OCI-LY1 (cell line): ENCODE measurements around the gene CAMK1G.

ENCODE experiments used
- H2AFZ ChIP-seq: fragments of 200-600 bp; sonication (generic), shearing (Covaris generic); 2 replicates; pipeline ENCODE4 v1.6.0; 2014; ENCODE audit warnings: antibody characterized with exemption, mild to moderate bottlenecking, low read length
- H3F3A ChIP-seq: fragments of 200-600 bp; sonication (generic), shearing (Covaris generic); 2 replicates; pipeline ENCODE4 v1.6.0; 2014; ENCODE audit warnings: mild to moderate bottlenecking, antibody characterized with exemption, low read length, moderate library complexity; ENCODE audit not compliant: insufficient read depth
- H3K27ac ChIP-seq: fragments of 200-600 bp; sonication (generic); 2 replicates; pipeline ENCODE4 v1.5.1; 2014; ENCODE audit warnings: low read length, mixed run types, mild to moderate bottlenecking, low read depth; ENCODE audit not compliant: poor library complexity, severe bottlenecking
- H3K27me3 ChIP-seq: fragments of 200-600 bp; sonication (generic); 2 replicates; pipeline ENCODE4 v1.6.0; 2014; ENCODE audit warnings: antibody characterized with exemption, mild to moderate bottlenecking, low read length, moderate library complexity; ENCODE audit not compliant: insufficient read depth
- H3K36me3 ChIP-seq: fragments of 200-600 bp; sonication (generic); 2 replicates; pipeline ENCODE4 v1.6.1; 2014; ENCODE audit warnings: mild to moderate bottlenecking, antibody characterized with exemption, low read length, moderate library complexity, mixed read lengths; ENCODE audit not compliant: insufficient read depth
- H3K4me1 ChIP-seq: fragments of 200-600 bp; sonication (generic); 2 replicates; pipeline ENCODE4 v1.5.1; 2014; ENCODE audit warnings: mild to moderate bottlenecking, low read length, moderate library complexity; ENCODE audit not compliant: insufficient read depth, severe bottlenecking
- H3K4me2 ChIP-seq: fragments of 200-600 bp; sonication (generic), shearing (Covaris generic); 2 replicates; pipeline ENCODE4 v1.6.1; 2014; ENCODE audit warnings: low read length
- H3K4me3 ChIP-seq: fragments of 200-600 bp; sonication (generic); 2 replicates; pipeline ENCODE4 v1.5.1; 2014; ENCODE audit warnings: low read length, low read depth, mild to moderate bottlenecking, mixed read lengths; ENCODE audit not compliant: poor library complexity, severe bottlenecking
- H3K79me2 ChIP-seq: fragments of 200-600 bp; shearing (Covaris generic); 2 replicates; pipeline ENCODE4 v1.6.1; 2016; ENCODE audit warnings: mixed run types, low read length, mixed read lengths; ENCODE audit not compliant: insufficient read depth
- H3K9ac ChIP-seq: fragments of 200-600 bp; sonication (generic), shearing (Covaris generic); 2 replicates; pipeline ENCODE4 v1.6.1; 2014; ENCODE audit warnings: mild to moderate bottlenecking, low read length, mixed read lengths
- H3K9me2 ChIP-seq: fragments of 200-600 bp; sonication (generic), shearing (Covaris generic); 2 replicates; pipeline ENCODE4 v1.6.1; 2014; ENCODE audit warnings: low read depth, mild to moderate bottlenecking, low read length, mixed read lengths
- H3K9me3 ChIP-seq: fragments of 200-600 bp; shearing (Covaris generic); 2 replicates; pipeline ENCODE4 v1.6.1; 2014; ENCODE audit warnings: low read length, mixed read lengths
- H4K20me1 ChIP-seq: fragments of 200-600 bp; sonication (generic), shearing (Covaris generic); 2 replicates; pipeline ENCODE4 v1.6.0; 2016; ENCODE audit warnings: mild to moderate bottlenecking, low read length; ENCODE audit not compliant: insufficient read depth
- EZH2 ChIP-seq: fragments of 200-600 bp; sonication (generic), shearing (Covaris generic); IDR thresholded peaks from 2 replicates; pipeline ENCODE4 v1.8.0; 2017; ENCODE audit warnings: borderline replicate concordance, mixed run types, mild to moderate bottlenecking, antibody characterized with exemption, low read length, moderate library complexity, mixed read lengths
- TF ChIP-seq, protein P1 (sequence below): fragments of 200-600 bp; sonication (generic), shearing (Covaris generic); IDR thresholded peaks from 2 replicates; pipeline ENCODE4 v1.5.1; 2017; ENCODE audit warnings: mild to moderate bottlenecking, antibody characterized with exemption, low read length, moderate library complexity, mixed read lengths

The CAMK1G gene

DNA sequence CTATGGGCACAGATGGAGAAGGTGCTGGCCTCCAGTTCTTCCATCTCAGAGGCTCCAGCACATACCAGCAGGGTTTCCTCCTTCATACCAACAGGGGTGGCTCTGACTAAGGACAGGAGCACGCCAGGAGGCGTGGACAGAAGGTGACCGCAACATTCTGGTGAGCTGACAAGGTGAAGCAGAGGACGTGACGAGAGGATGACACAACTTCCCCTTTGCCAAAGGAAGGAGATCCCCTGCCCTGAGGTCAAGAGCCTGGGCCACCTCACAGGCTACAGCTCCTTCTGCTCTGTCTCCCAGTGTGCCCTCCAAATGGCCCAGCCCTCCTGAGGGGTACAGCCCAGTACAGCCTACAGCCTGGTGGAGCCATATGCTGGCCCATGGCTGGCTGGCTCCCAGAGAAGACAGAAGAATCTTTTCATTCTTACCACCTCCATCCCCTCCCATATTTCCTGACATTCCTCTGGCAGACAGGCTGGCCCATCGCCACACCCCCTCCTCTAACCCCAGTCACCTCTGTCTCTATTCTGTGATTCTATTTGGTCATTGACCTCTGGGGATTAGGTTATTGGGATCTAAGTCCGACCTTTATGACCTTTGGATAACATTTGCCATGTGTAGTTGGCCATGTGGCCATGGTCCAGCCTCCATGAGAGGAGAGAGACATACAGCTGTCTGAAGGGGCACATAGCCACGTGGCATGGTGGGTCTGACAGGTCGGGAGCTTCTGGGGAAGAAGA lies 73.8 kb downstream of the CAMK1G start:
- H3K4me3 ChIP-seq = no peak overlapping the region
- H3K9me3 ChIP-seq = no peaks in the 10 kb centered on the region
- H4K20me1 ChIP-seq = no peaks in the 10 kb centered on the region
- TF ChIP-seq, protein P1, sequence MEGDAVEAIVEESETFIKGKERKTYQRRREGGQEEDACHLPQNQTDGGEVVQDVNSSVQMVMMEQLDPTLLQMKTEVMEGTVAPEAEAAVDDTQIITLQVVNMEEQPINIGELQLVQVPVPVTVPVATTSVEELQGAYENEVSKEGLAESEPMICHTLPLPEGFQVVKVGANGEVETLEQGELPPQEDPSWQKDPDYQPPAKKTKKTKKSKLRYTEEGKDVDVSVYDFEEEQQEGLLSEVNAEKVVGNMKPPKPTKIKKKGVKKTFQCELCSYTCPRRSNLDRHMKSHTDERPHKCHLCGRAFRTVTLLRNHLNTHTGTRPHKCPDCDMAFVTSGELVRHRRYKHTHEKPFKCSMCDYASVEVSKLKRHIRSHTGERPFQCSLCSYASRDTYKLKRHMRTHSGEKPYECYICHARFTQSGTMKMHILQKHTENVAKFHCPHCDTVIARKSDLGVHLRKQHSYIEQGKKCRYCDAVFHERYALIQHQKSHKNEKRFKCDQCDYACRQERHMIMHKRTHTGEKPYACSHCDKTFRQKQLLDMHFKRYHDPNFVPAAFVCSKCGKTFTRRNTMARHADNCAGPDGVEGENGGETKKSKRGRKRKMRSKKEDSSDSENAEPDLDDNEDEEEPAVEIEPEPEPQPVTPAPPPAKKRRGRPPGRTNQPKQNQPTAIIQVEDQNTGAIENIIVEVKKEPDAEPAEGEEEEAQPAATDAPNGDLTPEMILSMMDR = no peak
- TF ChIP-seq EZH2 = no peak
- no peaks in the 10 kb centered on the region for H3K79me2 ChIP-seq
- no peaks in the 10 kb centered on the region for H3K36me3 ChIP-seq
- no peak overlapping the region for H3K27ac ChIP-seq
- no peaks in the 10 kb centered on the region for H3K9me2 ChIP-seq
- H3K27me3 ChIP-seq = no peaks in the 10 kb centered on the region
- no peaks in the 10 kb centered on the region for H3F3A ChIP-seq
- no peak overlapping the region for H3K9ac ChIP-seq
- no peaks in the 10 kb centered on the region for H3K4me1 ChIP-seq
- no peak overlapping the region for H2AFZ ChIP-seq
- no peak overlapping the region for H3K4me2 ChIP-seq

DNA sequence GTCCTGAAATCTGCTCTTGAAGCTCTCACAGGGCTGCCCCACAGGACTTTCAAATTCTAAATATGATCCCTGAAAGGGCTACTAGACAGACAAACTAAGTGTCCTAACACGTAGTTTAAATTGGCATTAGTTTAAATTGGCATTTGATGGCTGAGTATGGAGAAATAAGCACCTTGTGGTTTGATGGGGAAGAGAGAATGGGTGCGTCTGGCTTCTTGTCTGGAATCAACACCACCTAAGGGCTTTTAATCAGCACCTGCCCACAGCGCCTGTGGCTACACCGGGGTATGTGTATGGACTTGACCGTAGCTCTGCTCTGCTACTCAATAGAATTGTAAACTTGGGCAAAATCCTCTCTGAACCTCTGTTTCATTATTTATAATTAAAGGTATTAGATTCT lies 74.4 kb downstream of the CAMK1G start:
- Histone ChIP-seq H3K4me1 (no peaks in the 10 kb centered on the region), H3K27ac (no peak overlapping the region)

DNA sequence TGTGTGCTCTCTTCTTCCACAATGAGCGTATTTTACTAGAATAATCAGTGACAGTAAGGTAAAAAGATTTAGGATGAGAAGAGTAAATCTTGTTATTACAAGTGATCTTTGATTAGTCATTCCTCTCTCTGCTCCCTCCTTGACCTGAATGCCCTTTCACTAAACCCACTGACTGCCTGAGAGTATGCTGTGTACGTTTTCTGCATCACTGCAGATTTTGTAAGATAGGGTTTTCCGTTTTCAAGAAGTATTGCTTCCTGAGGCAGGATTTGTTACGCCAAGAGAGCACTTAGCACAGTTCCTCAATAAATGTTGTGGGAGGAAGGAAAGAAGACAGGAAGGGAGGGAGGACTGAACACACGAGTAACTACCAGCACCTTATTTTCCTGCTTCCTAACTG lies 76.4 kb downstream of the CAMK1G start:
- no peak overlapping the region for H3K9ac ChIP-seq
- no peak overlapping the region for H3K4me3 ChIP-seq
- H3K9me2 ChIP-seq = no peaks in the 10 kb centered on the region

More for the DNA sequence above, 74.4 kb downstream of the CAMK1G start:
- Histone ChIP-seq H2AFZ (no peak overlapping the region), H3K27me3 (no peaks in the 10 kb centered on the region), H3K9me3 (no peaks in the 10 kb centered on the region), H3K4me2 (no peak overlapping the region), H3K36me3 (no peaks in the 10 kb centered on the region), H3K9me2 (no peaks in the 10 kb centered on the region), H4K20me1 (no peaks in the 10 kb centered on the region), H3K79me2 (no peaks in the 10 kb centered on the region), H3K9ac (no peak overlapping the region), H3F3A (no peaks in the 10 kb centered on the region), H3K4me3 (no peak overlapping the region)
- TF ChIP-seq, protein P1 = no peak
- TF ChIP-seq EZH2 = no peak

More for the DNA sequence above, 76.4 kb downstream of the CAMK1G start:
- Histone ChIP-seq H3K9me3 (no peaks in the 10 kb centered on the region), H3K4me1 (no peaks in the 10 kb centered on the region), H3K79me2 (no peaks in the 10 kb centered on the region), H2AFZ (no peak overlapping the region), H3K4me2 (no peak overlapping the region), H4K20me1 (no peaks in the 10 kb centered on the region), H3K36me3 (no peaks in the 10 kb centered on the region), H3K27me3 (no peaks in the 10 kb centered on the region), H3F3A (no peaks in the 10 kb centered on the region), H3K27ac (no peak overlapping the region)
- no peak for TF ChIP-seq EZH2
- TF ChIP-seq, protein P1 = no peak
